WTC11 (cell line): ENCODE results near the gene LIG1. TPM values are rescaled to one million over a fixed set of nuclear protein-coding genes. Genes with fewer than 3 reads are reported as not detected.

Experiments used
- ATAC-seq: fragments of 200-7000 bp; cut with Tn5 transposase; 2 replicates; pipeline ENCODE4 v1.10.0; 2021; ENCODE audit warnings: mild to moderate bottlenecking, moderate library complexity
- CTCF ChIA-PET: fragments of 300-600 bp; sonication (Branson Sonifier 250); formaldehyde crosslinking; loops from one replicate; lab custom pipeline; 2021; ENCODE audit warnings: antibody characterized with exemption; lab: Charles Lee
- POLR2A ChIA-PET: fragments of 350-600 bp; sonication (Branson Sonifier 250); formaldehyde crosslinking; loops from one replicate; lab custom pipeline; 2021; ENCODE audit warnings: antibody characterized with exemption; lab: Charles Lee
- DNase-seq: peaks from one replicate; pipeline ENCODE4 v3.0.0; 2021; ENCODE audit warnings: low spot score
- H3K27ac Mint-ChIP-seq: 2 replicates; pipeline ENCODE4 v1.8.0; 2021; ENCODE audit warnings: mixed read lengths
- H3K27me3 Mint-ChIP-seq: 2 replicates; pipeline ENCODE4 v1.8.0; 2021; ENCODE audit warnings: low read depth, mild to moderate bottlenecking, moderate library complexity, mixed read lengths
- H3K36me3 Mint-ChIP-seq: 2 replicates; pipeline ENCODE4 v1.8.0; 2021; ENCODE audit warnings: mixed read lengths
- H3K4me1 Mint-ChIP-seq: 2 replicates; pipeline ENCODE4 v1.8.0; 2022; ENCODE audit warnings: mixed read lengths
- H3K4me3 Mint-ChIP-seq: 2 replicates; pipeline ENCODE4 v1.8.0; 2021; ENCODE audit warnings: mild to moderate bottlenecking, moderate library complexity, mixed read lengths
- H3K9me3 Mint-ChIP-seq: 2 replicates; pipeline ENCODE4 v1.8.0; 2021; ENCODE audit warnings: mixed read lengths
- ATF3 ChIP-seq: sonication (generic); formaldehyde crosslinking; conservative IDR thresholded peaks from 2 replicates; pipeline ENCODE4 v1.8.1; 2022; ENCODE audit warnings: mild to moderate bottlenecking, missing genetic modification reagents
- CTCF ChIP-seq: fragments of 200-600 bp; IDR thresholded peaks from 2 replicates; pipeline ENCODE4 v1.8.0; 2022; ENCODE audit warnings: antibody characterized with exemption
- FOXP4 ChIP-seq: sonication (generic); formaldehyde crosslinking; IDR thresholded peaks from 2 replicates; pipeline ENCODE4 v1.8.0; 2022; ENCODE audit warnings: mild to moderate bottlenecking, missing genetic modification reagents
- JUN ChIP-seq: sonication (generic); formaldehyde crosslinking; IDR thresholded peaks from 2 replicates; pipeline ENCODE4 v1.8.0; 2023; ENCODE audit warnings: mild to moderate bottlenecking, missing genetic modification reagents
- MAX ChIP-seq: sonication (generic); formaldehyde crosslinking; IDR thresholded peaks from 2 replicates; pipeline ENCODE4 v1.8.0; 2022; ENCODE audit warnings: mild to moderate bottlenecking, missing genetic modification reagents
- NFATC4 ChIP-seq: fragments of 250-450 bp; sonication (Bioruptor Pico); IDR thresholded peaks from 2 replicates; pipeline ENCODE4 v1.9.0; 2021; ENCODE audit warnings: mild to moderate bottlenecking
- SMAD4 ChIP-seq: sonication (generic); formaldehyde crosslinking; IDR thresholded peaks from 2 replicates; pipeline ENCODE4 v1.8.0; 2022; ENCODE audit warnings: mild to moderate bottlenecking, missing genetic modification reagents
- STAT6 ChIP-seq: sonication (generic); formaldehyde crosslinking; conservative IDR thresholded peaks from 2 replicates; pipeline ENCODE4 v1.8.1; 2023; ENCODE audit warnings: mild to moderate bottlenecking, low read depth, missing genetic modification reagents, moderate library complexity
- TCF7 ChIP-seq: sonication (generic); formaldehyde crosslinking; IDR thresholded peaks from 2 replicates; pipeline ENCODE4 v1.8.0; 2022; ENCODE audit warnings: mild to moderate bottlenecking, low read depth, missing genetic modification reagents, moderate library complexity
- ZNF138 ChIP-seq: sonication (generic); formaldehyde crosslinking; conservative IDR thresholded peaks from 2 replicates; pipeline ENCODE4 v1.8.1; 2022; ENCODE audit warnings: mild to moderate bottlenecking, moderate library complexity, missing genetic modification reagents
- ZNF232 ChIP-seq: sonication (generic); formaldehyde crosslinking; IDR thresholded peaks from 2 replicates; pipeline ENCODE4 v1.8.0; 2022; ENCODE audit warnings: mild to moderate bottlenecking, missing genetic modification reagents
- ZNF532 ChIP-seq: fragments of 250-450 bp; sonication (Bioruptor Pico); IDR thresholded peaks from 2 replicates; pipeline ENCODE4 v1.9.0; 2021; ENCODE audit warnings: mild to moderate bottlenecking, borderline replicate concordance
- total RNA-seq: library from RNA; stranded (reverse); gene quantifications from 3 replicates; pipeline ENCODE4 v1.2.3, GENCODE V29; 2021

Gene LIG1
- total RNA-seq, 1 experiment from 2014 or later = 119 TPM

- TF ChIP-seq ATF3 (CRISPR knock-in tag) (no peak), STAT6 (no peak), TCF7 (CRISPR knock-in tag) (no peak), FOXP4 (0 out of 2 replicates have a peak, but pooled peaks have one; percentile 43), JUN (CRISPR knock-in tag) (no peak), ZNF138 (CRISPR knock-in tag) (no peak), NFATC4 (CRISPR knock-in tag) (no peak), MAX (CRISPR knock-in tag) (no peak), SMAD4 (CRISPR knock-in tag) (no peak)
Observed at GRCh38 chr19:48194844-48195830, 25.0 kb upstream of the LIG1 start (continued).

- DNase-seq (peak; percentile 56), ATAC-seq (no peak)
- no peak overlapping the region for H3K4me3 Mint-ChIP-seq
- TF ChIP-seq ZNF532 (CRISPR knock-in tag) (0 out of 2 replicates have a peak, but pooled peaks have one; percentile 27), ZNF232 (CRISPR knock-in tag) (no peak), CTCF (peak; percentile 58)
- H3K36me3 Mint-ChIP-seq = peaks cover 11% of the 10 kb centered on the region
- H3K27ac Mint-ChIP-seq = no peak overlapping the region
- H3K27me3 Mint-ChIP-seq = peaks cover 10% of the 10 kb centered on the region
- ChIA-PET CTCF (interaction anchor here (0.7 to 2.0 kb wide), 9 partner anchors 9 to 181 kb away, joined by 3 to 42 read pairs (median 4); partner anchors contain the start of genes LIG1, PLA2G4C and ZSWIM9), POLR2A (interaction anchor here (0.6 kb wide), 1 partner anchor 79 kb away, joined by 3 read pairs; no protein-coding TSS in a partner anchor)
- H3K4me1 Mint-ChIP-seq = peaks cover 27% of the 10 kb centered on the region
- peaks cover 7% of the 10 kb centered on the region; the same call in 1 of the 2 replicates for H3K9me3 Mint-ChIP-seq
Observed at GRCh38 chr19:48194041-48194843, 24.1 kb upstream of the LIG1 start.
